Lung (tissue), 12 donors: ENCODE measurements around the gene ITGA11. TPM values are rescaled to one million over a fixed set of nuclear protein-coding genes. Genes with fewer than 3 reads are reported as not detected.

Experiments
- ATAC-seq: fragments of 200-7000 bp; cut with Tn5 transposase; one replicate; pipeline ENCODE4 v1.9.1; 2020; ENCODE audit warnings: moderate number of reproducible peaks; ENCODE audit not compliant: insufficient read depth, low FRiP score
- DNase-seq, 3 donors: peaks; one replicate each; pipeline ENCODE4 v3.0.0-alpha.2; 2013 to 2017
- H3K27ac ChIP-seq, 2 donors: one replicate each; pipeline ENCODE4 v1.5.1; 2013; ENCODE audit warnings: mild to moderate bottlenecking in 2 of 2, moderate library complexity in 2 of 2, control low read depth in 1 of 2, inconsistent platforms in 1 of 2, low read depth in 1 of 2, low read length in 1 of 2
- H3K27me3 ChIP-seq, 3 donors: one replicate each; pipeline ENCODE4 v1.5.1; 2013; ENCODE audit warnings: low read length in 2 of 3; ENCODE audit not compliant: control insufficient read depth in 3 of 3, insufficient read depth in 3 of 3
- H3K36me3 ChIP-seq, 4 donors: one replicate each; pipeline ENCODE4 v1.5.1; 2013; ENCODE audit warnings: low read length in 4 of 4, mild to moderate bottlenecking in 1 of 4, moderate library complexity in 1 of 4; ENCODE audit not compliant: control insufficient read depth in 4 of 4, insufficient read depth in 4 of 4
- H3K4me1 ChIP-seq, 5 donors: one replicate each; pipeline ENCODE4 v1.5.1; 2013; ENCODE audit warnings: low read length in 5 of 5, mild to moderate bottlenecking in 2 of 5, moderate library complexity in 1 of 5; ENCODE audit not compliant: control insufficient read depth in 5 of 5, insufficient read depth in 5 of 5
- H3K4me3 ChIP-seq: one replicate; pipeline ENCODE4 v1.5.1; 2013; ENCODE audit warnings: mild to moderate bottlenecking, control low read depth, moderate library complexity
- H3K9ac ChIP-seq, 2 donors: one replicate each; pipeline ENCODE4 v1.5.1; 2013; ENCODE audit warnings: low read length in 2 of 2, control low read depth in 1 of 2; ENCODE audit not compliant: insufficient read depth in 1 of 2
- H3K9me3 ChIP-seq, 4 donors: one replicate each; pipeline ENCODE4 v1.5.1; 2013; ENCODE audit warnings: low read length in 3 of 4, mild to moderate bottlenecking in 1 of 4, moderate library complexity in 1 of 4; ENCODE audit not compliant: control insufficient read depth in 4 of 4, insufficient read depth in 3 of 4
- CTCF ChIP-seq: IDR thresholded peaks from 2 replicates; pipeline ENCODE4 v1.5.1; 2012; ENCODE audit warnings: mild to moderate bottlenecking; ENCODE audit errors: control extremely low read depth, extremely low read depth
- WGBS, 2 donors: extraction: QIAGEN DNeasy Blood & Tissue Kit; methylation state at CpG; one replicate each; pipeline ENCODE4 v1.1.7; 2013; 5-methylcytosine and 5-hydroxymethylcytosine counted together
- polyA plus RNA-seq, 2 donors: library from polyadenylated mRNA; stranded (reverse); fragments of 200-250 nt; gene quantifications; one replicate each; pipeline ENCODE4 v1.2.1, GENCODE V29; 2013
- total RNA-seq, 2 donors: library from RNA; depleted of rRNA in 1 of 2; stranded (reverse); fragments of >200 nt in 1 of 2; gene quantifications; one replicate each; pipeline ENCODE4 v1.2.1, GENCODE V29; 2014 to 2021
- donor health status: control.
- donor health status: control.
- donor health status: Bipolar disorder and iron deficiency.
- donor health status: healthy.
- donor health status: DM: yes; HTN: yes; CAD: no.

The ITGA11 gene
- total and polyA plus RNA-seq, 4 donors: 0.35 to 1.8 (median 1.0) TPM

- H3K27ac ChIP-seq: no peak overlapping the region
- TF ChIP-seq CTCF: no peak
These were observed 3.5 kb downstream of the ITGA11 start for GRCh38 chr15:68428431-68428940.

GRCh38 chr15:68427963-68428362 is 4.0 kb downstream of the ITGA11 start:
- 90 to 97% methylated on average over 1 of the region's 1 CpG for WGBS, 2 donors
- no peaks in the 10 kb centered on the region for H3K36me3 ChIP-seq
- peaks cover 0 to 35% (median 20%) of the 10 kb centered on the region in 3 donors for H3K27me3 ChIP-seq
- H3K4me3 ChIP-seq: no peak overlapping the region
- no peak overlapping the region for H3K9ac ChIP-seq
- no peak for ATAC-seq
- DNase-seq: no peak
- no peak for TF ChIP-seq CTCF
- no peak overlapping the region for H3K27ac ChIP-seq
- H3K4me1 ChIP-seq: peaks cover 0 to 19% (median 0%) of the 10 kb centered on the region in 5 donors
- peaks cover 0 to 2% (median 0%) of the 10 kb centered on the region in 4 donors for H3K9me3 ChIP-seq

More at GRCh38 chr15:68428431-68428940, 3.5 kb downstream of the ITGA11 start:
- 86 to 96% methylated on average over 2 of the region's 2 CpGs for WGBS, 2 donors
- no peaks in the 10 kb centered on the region for H3K9me3 ChIP-seq
- H3K36me3 ChIP-seq: no peaks in the 10 kb centered on the region
- ATAC-seq: no peak
- no peak for DNase-seq
- peaks cover 0 to 40% (median 24%) of the 10 kb centered on the region in 3 donors for H3K27me3 ChIP-seq
- H3K9ac ChIP-seq: no peak overlapping the region
- H3K4me3 ChIP-seq: no peak overlapping the region
- peaks cover 0 to 19% (median 0%) of the 10 kb centered on the region in 5 donors for H3K4me1 ChIP-seq

- H3K4me3 ChIP-seq: no peak overlapping the region
- TF ChIP-seq CTCF: no peak
- H3K4me1 ChIP-seq: peaks cover 0 to 18% (median 0%) of the 10 kb centered on the region in 5 donors
- no peaks in the 10 kb centered on the region for H3K36me3 ChIP-seq
- peaks cover 0 to 2% (median 0%) of the 10 kb centered on the region in 4 donors for H3K9me3 ChIP-seq
- H3K27ac ChIP-seq: no peak overlapping the region
- 31 to 55% methylated on average over 3 of the region's 3 CpGs for WGBS, 2 donors
- DNase-seq (no peak), ATAC-seq (no peak)
- H3K27me3 ChIP-seq: peaks cover 0 to 29% (median 14%) of the 10 kb centered on the region in 3 donors
- H3K9ac ChIP-seq: no peak overlapping the region
These were observed 4.6 kb downstream of the ITGA11 start for GRCh38 chr15:68427366-68427765.

GRCh38 chr15:68426116-68426515 is 5.8 kb downstream of the ITGA11 start:
- H3K27me3 ChIP-seq: peaks cover 0 to 23% (median 12%) of the 10 kb centered on the region in 3 donors
- H3K9me3 ChIP-seq: peaks cover 0 to 2% (median 0%) of the 10 kb centered on the region in 4 donors
- DNase-seq (no peak), ATAC-seq (no peak)
- TF ChIP-seq CTCF: no peak
- no peak overlapping the region for H3K4me3 ChIP-seq
- H3K36me3 ChIP-seq: no peaks in the 10 kb centered on the region
- WGBS, 2 donors: 95 to 97% methylated on average over 6 of the region's 6 CpGs
- peaks cover 0 to 6% (median 0%) of the 10 kb centered on the region in 5 donors for H3K4me1 ChIP-seq
- H3K9ac ChIP-seq: no peak overlapping the region
- no peak overlapping the region for H3K27ac ChIP-seq
